GM23338 (cell line): ENCODE measurements around the gene OR6C70.

Experiments used
- CTCF ChIP-seq, 2 experiments: fragments of 200-600 bp in 1 of 2; sonication (generic) in 1 of 2; conservative IDR thresholded peaks; 2 replicates each; pipeline versions ENCODE4 v1.5.1 to v1.6.1; 2016 to 2017; ENCODE audit warnings: antibody characterized with exemption in 2 of 2, low read depth in 2 of 2, mild to moderate bottlenecking in 2 of 2, moderate library complexity in 1 of 2
- ETS1 ChIP-seq: IDR thresholded peaks from 2 replicates; pipeline ENCODE4 v1.6.1; 2016; ENCODE audit warnings: antibody characterized with exemption
- NANOG ChIP-seq: IDR thresholded peaks from 2 replicates; pipeline ENCODE4 v1.6.1; 2016; ENCODE audit warnings: antibody characterized with exemption, borderline replicate concordance
- POLR2AphosphoS5 ChIP-seq: IDR thresholded peaks from 2 replicates; pipeline ENCODE4 v1.6.1; 2016; ENCODE audit warnings: antibody characterized with exemption, low read depth
- REST ChIP-seq: IDR thresholded peaks from one replicate; pipeline ENCODE4 v1.6.1; 2018; ENCODE audit warnings: antibody characterized with exemption; ENCODE audit not compliant: unreplicated experiment
- ZNF462 ChIP-seq: fragments of 250-450 bp; sonication (Bioruptor Pico); IDR thresholded peaks from 2 replicates; pipeline ENCODE4 v1.5.0; 2020; ENCODE audit warnings: mild to moderate bottlenecking, moderate library complexity

- no peak for TF ChIP-seq CTCF (conservative IDR thresholded peaks at IDR 0.05; ENCODE audit: low read depth in 2 of 2)
- TF ChIP-seq REST, result no peak
- TF ChIP-seq NANOG, result no peak
- no peak for TF ChIP-seq POLR2AphosphoS5
- TF ChIP-seq ZNF462 (CRISPR knock-in tag), result no peak
- TF ChIP-seq ETS1, result no peak
These were observed 44.0 kb downstream of the OR6C70 start, which contains the start of gene OR6C76 for GRCh38 chr12:55425954-55426353.
